Tibial nerve (tissue), 4 donors: Measurements from ENCODE around the gene PIM2. TPM values are rescaled to one million over a fixed set of nuclear protein-coding genes. Genes with fewer than 3 reads are reported as not detected.

Experiments
- DNase-seq, 2 donors: peaks; one replicate each; pipeline ENCODE4 v3.0.0-alpha.2; 2019; ENCODE audit warnings: low spot score in 2 of 2
- H3K27ac ChIP-seq, 4 donors: fragments of 200-600 bp; sonication (generic) in 3 of 4; one replicate each; pipeline ENCODE4 v1.5.1; 2017 to 2019; ENCODE audit warnings: mild to moderate bottlenecking in 1 of 4
- H3K27me3 ChIP-seq, 2 donors: fragments of 200-600 bp; sonication (generic) in 1 of 2; one replicate each; pipeline versions ENCODE4 v1.5.1 to v1.6.0; 2017 to 2019
- H3K36me3 ChIP-seq, 3 donors: fragments of 200-600 bp; sonication (generic); one replicate each; pipeline ENCODE4 v1.5.1; 2018 to 2019
- H3K4me1 ChIP-seq, 4 donors: fragments of 200-600 bp; sonication (generic) in 3 of 4; one replicate each; pipeline ENCODE4 v1.5.1; 2017 to 2019
- H3K4me3 ChIP-seq, 4 donors: fragments of 200-600 bp; sonication (generic) in 3 of 4; one replicate each; pipeline ENCODE4 v1.5.1; 2017 to 2019; ENCODE audit warnings: mild to moderate bottlenecking in 1 of 4, moderate library complexity in 1 of 4
- H3K9me3 ChIP-seq, 4 donors: fragments of 200-600 bp; sonication (generic) in 3 of 4; one replicate each; pipeline ENCODE4 v1.5.1; 2017 to 2019
- EP300 ChIP-seq, 2 donors: sonication (generic); formaldehyde crosslinking; IDR thresholded peaks; one replicate each; pipeline ENCODE4 v1.6.1; 2017; ENCODE audit warnings: antibody characterized with exemption in 2 of 2, mild to moderate bottlenecking in 1 of 2
- POLR2A ChIP-seq, 2 donors: fragments of 450-650 bp; IDR thresholded peaks; one replicate each; pipeline ENCODE4 v1.6.1; 2017; ENCODE audit warnings: antibody characterized with exemption in 2 of 2, mild to moderate bottlenecking in 2 of 2, moderate library complexity in 2 of 2
- WGBS, 2 donors: methylation state at CpG; one replicate each; pipeline ENCODE4 v1.1.5; 2018; 5-methylcytosine and 5-hydroxymethylcytosine counted together
- total RNA-seq, 4 donors: library from RNA; depleted of rRNA; stranded (reverse); fragments of >200 nt; gene quantifications; one replicate each; pipeline ENCODE4 v1.1.0, GENCODE V29; 2016
- TF ChIP-seq, protein P1 (sequence below), 5 experiments: fragments of 200-600 bp in 3 of 5; fragments of 450-650 bp in 2 of 5; sonication (generic) in 3 of 5; IDR thresholded peaks; one replicate each; pipeline ENCODE4 v1.5.1; 2016 to 2019; ENCODE audit warnings: antibody characterized with exemption in 5 of 5, mild to moderate bottlenecking in 3 of 5, moderate library complexity in 2 of 5

The PIM2 gene
- total RNA-seq, 4 donors from 2014 or later = 4.9 to 8.4 (median 6.8) TPM

GRCh38 chrX:48913605-48914366 lies 5.0 kb downstream of the PIM2 start:
- Histone ChIP-seq H3K4me1 (peaks cover 0 to 29% (median 0%) of the 10 kb centered on the region in 4 donors), H3K9me3 (no peaks in the 10 kb centered on the region), H3K4me3 (no peak overlapping the region), H3K27ac (no peak overlapping the region), H3K27me3 (no peaks in the 10 kb centered on the region), H3K36me3 (peaks cover 0 to 14% (median 0%) of the 10 kb centered on the region in 3 donors)
- TF ChIP-seq POLR2A (IDR thresholded peaks at IDR 0.05) = no peak
- TF ChIP-seq, protein P1, sequence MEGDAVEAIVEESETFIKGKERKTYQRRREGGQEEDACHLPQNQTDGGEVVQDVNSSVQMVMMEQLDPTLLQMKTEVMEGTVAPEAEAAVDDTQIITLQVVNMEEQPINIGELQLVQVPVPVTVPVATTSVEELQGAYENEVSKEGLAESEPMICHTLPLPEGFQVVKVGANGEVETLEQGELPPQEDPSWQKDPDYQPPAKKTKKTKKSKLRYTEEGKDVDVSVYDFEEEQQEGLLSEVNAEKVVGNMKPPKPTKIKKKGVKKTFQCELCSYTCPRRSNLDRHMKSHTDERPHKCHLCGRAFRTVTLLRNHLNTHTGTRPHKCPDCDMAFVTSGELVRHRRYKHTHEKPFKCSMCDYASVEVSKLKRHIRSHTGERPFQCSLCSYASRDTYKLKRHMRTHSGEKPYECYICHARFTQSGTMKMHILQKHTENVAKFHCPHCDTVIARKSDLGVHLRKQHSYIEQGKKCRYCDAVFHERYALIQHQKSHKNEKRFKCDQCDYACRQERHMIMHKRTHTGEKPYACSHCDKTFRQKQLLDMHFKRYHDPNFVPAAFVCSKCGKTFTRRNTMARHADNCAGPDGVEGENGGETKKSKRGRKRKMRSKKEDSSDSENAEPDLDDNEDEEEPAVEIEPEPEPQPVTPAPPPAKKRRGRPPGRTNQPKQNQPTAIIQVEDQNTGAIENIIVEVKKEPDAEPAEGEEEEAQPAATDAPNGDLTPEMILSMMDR (IDR thresholded peaks at IDR 0.05) = no peak
- WGBS, 2 donors = 56 to 80% methylated on average over 1 to 5 of the region's 5 CpGs
- DNase-seq = no peak

DNA sequence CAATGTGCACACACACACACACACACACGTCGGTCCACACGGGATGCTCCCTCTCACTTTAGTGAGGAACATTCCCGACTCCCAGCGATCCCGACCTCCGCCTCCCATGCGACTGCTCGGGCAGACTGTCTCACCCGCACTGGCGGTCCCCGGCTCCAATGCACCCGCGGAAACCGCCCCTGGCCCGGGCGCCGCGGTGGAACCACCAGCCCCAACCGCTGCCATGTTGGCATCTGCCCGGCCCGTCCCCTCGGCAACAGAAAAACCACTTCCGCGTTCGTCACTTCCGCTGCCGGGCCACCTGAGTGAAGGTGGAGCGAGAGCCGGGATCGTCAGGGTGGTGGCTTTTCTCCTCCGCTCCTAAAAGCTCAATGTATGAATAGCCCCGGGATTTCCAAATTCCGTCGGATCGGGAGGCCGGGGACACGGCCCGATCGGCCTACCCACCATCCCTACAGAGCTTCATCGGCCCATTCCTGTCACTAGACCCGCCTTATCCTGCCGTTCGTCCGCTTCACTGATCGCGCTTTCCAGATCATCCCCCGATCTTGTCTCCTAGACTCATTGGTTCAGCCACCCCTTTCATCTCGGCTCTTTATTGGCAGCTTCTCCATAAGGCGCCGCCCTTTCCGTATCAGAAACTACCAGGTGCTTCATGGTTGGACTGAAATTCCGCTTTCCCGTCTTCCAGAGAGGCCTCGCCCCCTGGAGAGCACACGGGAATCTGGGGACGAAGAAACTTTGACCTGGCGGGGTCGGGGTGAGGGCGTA lies 7.2 kb downstream of the PIM2 start, which contains the start of gene SLC35A2:
Gene SLC35A2, minus strand, starts transcription at position 235 of the 771 bp plus-strand sequence. Its CDS starts 10 bp downstream, at position 225.
- DNase-seq = peak; percentile 68 to 71
- Histone ChIP-seq H3K4me1 (peaks cover 0 to 17% (median 0%) of the 10 kb centered on the region in 4 donors), H3K27me3 (no peaks in the 10 kb centered on the region), H3K9me3 (no peaks in the 10 kb centered on the region), H3K27ac (peak within 1 kb of the TSS; percentile 64 to 89 (median 78)), H3K36me3 (peaks cover 0 to 17% (median 0%) of the 10 kb centered on the region in 3 donors), H3K4me3 (peak within 1 kb of the TSS; percentile 43 to 77 (median 56))
- TF ChIP-seq EP300 (IDR thresholded peaks at IDR 0.05) = peak in 1 of 2 donors; percentile 76
- TF ChIP-seq POLR2A (IDR thresholded peaks at IDR 0.05) = peak in 1 of 2 donors; percentile 56
- TF ChIP-seq, protein P1 (IDR thresholded peaks at IDR 0.05) = no peak
- WGBS, 2 donors = 0 to 35% methylated on average over 21 to 47 of the region's 60 CpGs

DNA sequence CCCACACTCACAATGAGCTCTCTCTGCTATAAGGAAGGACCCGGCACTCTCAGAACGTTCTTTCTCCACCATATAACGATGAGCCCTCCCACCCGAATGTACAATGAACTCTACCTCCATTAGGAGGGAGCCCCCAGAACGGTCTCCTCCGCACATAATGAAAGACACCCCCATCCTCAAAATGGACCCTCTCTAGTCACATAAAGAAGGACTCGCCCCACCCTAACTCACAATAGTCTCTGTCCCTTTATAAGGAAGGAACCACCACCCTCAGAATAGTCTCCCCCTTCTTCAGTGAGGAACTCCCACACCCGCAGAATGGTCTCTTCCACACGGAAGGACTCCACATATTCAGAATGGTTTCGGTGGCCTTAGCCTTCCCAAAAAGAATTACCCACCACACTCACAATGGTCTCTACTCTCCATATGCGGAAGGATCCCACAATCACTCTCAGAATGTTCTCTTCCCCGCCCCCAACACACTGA lies 7.9 kb downstream of the PIM2 start:
- 0 to 36% methylated on average over 8 to 12 of the region's 12 CpGs for WGBS, 2 donors
- TF ChIP-seq EP300 (IDR thresholded peaks at IDR 0.05) (no peak), POLR2A (IDR thresholded peaks at IDR 0.05) (no peak)
- TF ChIP-seq, protein P1 (IDR thresholded peaks at IDR 0.05) = no peak
- no peak for DNase-seq
- H3K27ac ChIP-seq = peak overlapping the region in 3 of 4 donors; percentile 19 to 89 (median 78)
- no peaks in the 10 kb centered on the region for H3K27me3 ChIP-seq
- no peaks in the 10 kb centered on the region for H3K9me3 ChIP-seq
- H3K36me3 ChIP-seq = peaks cover 0 to 23% (median 0%) of the 10 kb centered on the region in 3 donors
- peaks cover 0 to 16% (median 0%) of the 10 kb centered on the region in 4 donors for H3K4me1 ChIP-seq
- peak overlapping the region; percentile 43 to 77 (median 56) for H3K4me3 ChIP-seq

DNA sequence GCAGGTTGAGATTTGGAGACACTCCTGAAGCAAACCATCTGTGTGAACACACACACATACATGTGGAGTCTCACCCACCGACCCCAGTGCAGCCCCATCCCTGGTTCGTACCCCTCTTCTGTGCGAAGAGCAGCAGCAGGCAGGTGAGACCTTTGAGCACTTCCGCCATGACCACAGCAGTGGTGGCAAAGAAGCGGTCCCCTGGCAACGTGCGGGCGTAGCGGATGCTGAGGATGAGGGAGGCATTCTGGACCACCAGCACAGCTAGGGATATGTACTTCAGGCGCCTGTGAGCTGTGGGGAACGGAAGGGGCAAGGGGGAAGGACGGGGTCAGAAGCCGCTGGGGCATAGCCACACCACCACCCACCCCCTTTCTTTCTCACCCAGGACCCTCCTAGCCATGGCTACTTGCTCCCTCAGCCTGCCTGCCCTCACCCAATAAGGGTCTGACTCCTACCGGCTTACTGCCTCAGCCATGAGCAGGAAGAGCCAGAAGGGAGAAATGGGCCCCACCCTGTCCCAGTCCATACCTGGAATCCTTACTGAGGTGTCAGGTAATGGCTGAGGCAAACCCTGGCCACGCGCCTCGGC lies 9.0 kb downstream of the PIM2 start:
- Histone ChIP-seq H3K4me3 (no peak overlapping the region), H3K36me3 (peaks cover 0 to 31% (median 0%) of the 10 kb centered on the region in 3 donors), H3K4me1 (peaks cover 0 to 16% (median 0%) of the 10 kb centered on the region in 4 donors), H3K27me3 (no peaks in the 10 kb centered on the region), H3K27ac (no peak overlapping the region), H3K9me3 (no peaks in the 10 kb centered on the region)
- TF ChIP-seq POLR2A (IDR thresholded peaks at IDR 0.05) (no peak), EP300 (IDR thresholded peaks at IDR 0.05) (no peak)
- TF ChIP-seq, protein P1 (IDR thresholded peaks at IDR 0.05) = no peak
- 85 to 87% methylated on average over 13 to 17 of the region's 17 CpGs for WGBS, 2 donors
- no peak for DNase-seq
